Calu3 (cell line): Measurements from ENCODE around the gene EGFL7. TPM values are rescaled to one million over a fixed set of nuclear protein-coding genes. Genes with fewer than 3 reads are reported as not detected.

Experiments
- BruUV-seq: library from RNA; stranded (reverse); fragments of 400-500 nt; replicated peaks from 2 replicates; lab custom pipeline; 2021; lab: Mats Ljungman, UMichigan
- CTCF ChIA-PET: fragments of 300-600 bp; sonication (Branson Sonifier 250); formaldehyde crosslinking; loops from one replicate; lab custom pipeline; 2022; ENCODE audit warnings: antibody characterized with exemption; lab: Charles Lee
- DNase-seq: peaks from one replicate; pipeline ENCODE4 v3.0.0; 2022
- H3K27ac Mint-ChIP-seq: one replicate; pipeline ENCODE4 v1.8.0; 2022; ENCODE audit warnings: mixed read lengths; ENCODE audit not compliant: unreplicated experiment
- H3K27me3 Mint-ChIP-seq: one replicate; pipeline ENCODE4 v1.8.0; 2022; ENCODE audit warnings: mixed read lengths; ENCODE audit not compliant: unreplicated experiment
- H3K36me3 Mint-ChIP-seq: one replicate; pipeline ENCODE4 v1.8.0; 2022; ENCODE audit warnings: mild to moderate bottlenecking, moderate library complexity, mixed read lengths; ENCODE audit not compliant: insufficient read depth, unreplicated experiment
- H3K4me1 Mint-ChIP-seq: one replicate; pipeline ENCODE4 v1.8.0; 2022; ENCODE audit warnings: mild to moderate bottlenecking, low read depth, mixed read lengths; ENCODE audit not compliant: unreplicated experiment
- H3K4me3 Mint-ChIP-seq: one replicate; pipeline ENCODE4 v1.8.0; 2022; ENCODE audit warnings: mild to moderate bottlenecking, low read depth, moderate library complexity, mixed read lengths; ENCODE audit not compliant: unreplicated experiment
- H3K9me3 Mint-ChIP-seq: one replicate; pipeline ENCODE4 v1.8.0; 2022; ENCODE audit warnings: low read depth, mixed read lengths; ENCODE audit not compliant: unreplicated experiment
- intact Hi-C: fragments of 100-400 bp; cut with micrococcal nuclease; formaldehyde crosslinking; loops from one replicate; pipeline ENCODE4 v1.10.0; 2022; ENCODE audit not compliant: unreplicated experiment
- total RNA-seq: library from RNA; stranded (reverse); gene quantifications from 2 replicates; pipeline ENCODE4 v1.2.3, GENCODE V29; 2022
- TF ChIP-seq, protein P1 (sequence below): fragments of 200-600 bp; IDR thresholded peaks from one replicate; pipeline ENCODE4 v1.8.0; 2022; ENCODE audit warnings: antibody characterized with exemption; ENCODE audit not compliant: unreplicated experiment

Gene EGFL7
- total RNA-seq, 1 experiment from 2014 or later, result 1.3 TPM

DNA sequence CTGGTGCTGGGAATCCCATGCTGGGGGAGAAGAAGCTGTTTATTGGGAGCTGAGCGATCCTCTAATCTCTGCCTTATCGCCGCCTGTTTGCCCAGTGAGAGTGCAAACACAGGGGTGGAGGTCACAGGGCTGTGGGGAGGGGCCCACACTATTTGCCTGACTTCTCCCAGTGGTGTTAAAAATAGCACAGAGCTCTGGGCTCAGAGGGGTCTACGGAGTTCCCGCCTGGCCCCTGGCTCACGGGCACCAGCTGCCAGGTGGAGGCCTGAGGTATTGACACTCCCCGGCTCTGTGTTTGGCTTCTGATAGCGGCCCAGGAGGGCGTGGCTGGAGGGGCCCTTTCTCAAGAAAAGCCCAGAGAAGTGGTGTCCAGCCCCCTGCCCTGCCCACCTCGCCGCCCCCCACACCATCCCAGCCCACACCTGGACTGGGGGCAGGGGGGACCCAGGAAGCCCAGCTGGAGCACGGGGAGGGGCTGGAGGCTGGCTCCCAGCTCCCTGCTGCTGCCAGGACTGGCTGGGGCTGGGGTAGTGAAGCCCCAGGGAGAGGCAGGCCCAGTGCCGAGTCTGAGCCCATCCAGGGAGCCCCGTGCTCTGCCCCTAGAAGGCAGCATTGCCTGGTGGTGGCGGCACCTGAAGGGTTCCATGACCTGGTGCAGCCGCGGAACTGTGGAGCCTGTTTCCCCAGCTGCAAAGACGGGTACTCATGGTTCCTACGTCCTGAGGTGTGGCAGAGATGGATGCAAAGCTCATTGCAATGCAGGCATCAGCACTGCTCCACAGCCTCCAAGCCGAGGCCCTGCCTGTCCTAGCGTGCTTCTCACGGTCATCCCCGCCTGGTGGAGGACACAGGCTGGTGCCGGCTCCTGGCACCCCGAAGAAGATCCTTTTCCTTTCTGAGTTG is 35.7 kb upstream of the EGFL7 start:
- CTCF ChIA-PET, result interaction anchor here (0.7 to 1.5 kb wide), 3 partner anchors 79 to 143 kb away, joined by 3 to 4 read pairs (median 3); no protein-coding TSS in a partner anchor

DNA sequence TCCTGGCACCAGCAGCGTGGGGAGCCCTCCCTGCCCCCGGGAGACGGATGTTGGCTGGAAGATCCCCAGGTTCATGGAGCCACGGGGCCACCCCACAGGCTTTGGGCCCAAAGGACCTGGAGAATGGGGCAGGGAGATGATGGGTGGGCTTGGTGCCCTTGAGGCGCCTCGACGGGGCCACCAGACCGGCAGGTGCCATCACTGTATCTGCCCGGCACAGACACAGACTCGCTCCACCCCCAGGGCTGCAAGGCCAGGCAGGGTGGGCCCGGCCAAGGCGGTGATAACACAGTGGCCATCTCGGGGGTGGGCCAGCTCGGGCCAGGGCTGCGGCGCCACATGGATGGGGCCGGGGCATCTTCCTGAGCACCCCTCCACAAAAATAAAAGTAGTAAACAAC is 35.0 kb upstream of the EGFL7 start:
- H3K9me3 Mint-ChIP-seq, result no peaks in the 10 kb centered on the region
- H3K36me3 Mint-ChIP-seq, result no peaks in the 10 kb centered on the region
- no peaks in the 10 kb centered on the region for H3K4me1 Mint-ChIP-seq
- intact Hi-C loops, result no loop called here
- H3K27me3 Mint-ChIP-seq, result peaks cover 11% of the 10 kb centered on the region
- DNase-seq, result no peak
- TF ChIP-seq, protein P1, sequence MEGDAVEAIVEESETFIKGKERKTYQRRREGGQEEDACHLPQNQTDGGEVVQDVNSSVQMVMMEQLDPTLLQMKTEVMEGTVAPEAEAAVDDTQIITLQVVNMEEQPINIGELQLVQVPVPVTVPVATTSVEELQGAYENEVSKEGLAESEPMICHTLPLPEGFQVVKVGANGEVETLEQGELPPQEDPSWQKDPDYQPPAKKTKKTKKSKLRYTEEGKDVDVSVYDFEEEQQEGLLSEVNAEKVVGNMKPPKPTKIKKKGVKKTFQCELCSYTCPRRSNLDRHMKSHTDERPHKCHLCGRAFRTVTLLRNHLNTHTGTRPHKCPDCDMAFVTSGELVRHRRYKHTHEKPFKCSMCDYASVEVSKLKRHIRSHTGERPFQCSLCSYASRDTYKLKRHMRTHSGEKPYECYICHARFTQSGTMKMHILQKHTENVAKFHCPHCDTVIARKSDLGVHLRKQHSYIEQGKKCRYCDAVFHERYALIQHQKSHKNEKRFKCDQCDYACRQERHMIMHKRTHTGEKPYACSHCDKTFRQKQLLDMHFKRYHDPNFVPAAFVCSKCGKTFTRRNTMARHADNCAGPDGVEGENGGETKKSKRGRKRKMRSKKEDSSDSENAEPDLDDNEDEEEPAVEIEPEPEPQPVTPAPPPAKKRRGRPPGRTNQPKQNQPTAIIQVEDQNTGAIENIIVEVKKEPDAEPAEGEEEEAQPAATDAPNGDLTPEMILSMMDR, result no peak
- no peak overlapping the region for H3K27ac Mint-ChIP-seq
- BruUV-seq, result no TSS peak
- CTCF ChIA-PET, result interaction anchor here (1.5 kb wide), 1 partner anchor 143 kb away, joined by 4 read pairs; no protein-coding TSS in a partner anchor
- no peak overlapping the region for H3K4me3 Mint-ChIP-seq

More for the DNA sequence above, 35.7 kb upstream of the EGFL7 start:
- no TSS peak for BruUV-seq
- TF ChIP-seq, protein P1, result peak; percentile 20
- no peaks in the 10 kb centered on the region for H3K9me3 Mint-ChIP-seq
- H3K27me3 Mint-ChIP-seq, result peaks cover 13% of the 10 kb centered on the region
- H3K27ac Mint-ChIP-seq, result no peak overlapping the region
- no peaks in the 10 kb centered on the region for H3K4me1 Mint-ChIP-seq
- H3K36me3 Mint-ChIP-seq, result no peaks in the 10 kb centered on the region
- intact Hi-C loops, result no loop called here
- H3K4me3 Mint-ChIP-seq, result no peak overlapping the region
- DNase-seq, result no peak

DNA sequence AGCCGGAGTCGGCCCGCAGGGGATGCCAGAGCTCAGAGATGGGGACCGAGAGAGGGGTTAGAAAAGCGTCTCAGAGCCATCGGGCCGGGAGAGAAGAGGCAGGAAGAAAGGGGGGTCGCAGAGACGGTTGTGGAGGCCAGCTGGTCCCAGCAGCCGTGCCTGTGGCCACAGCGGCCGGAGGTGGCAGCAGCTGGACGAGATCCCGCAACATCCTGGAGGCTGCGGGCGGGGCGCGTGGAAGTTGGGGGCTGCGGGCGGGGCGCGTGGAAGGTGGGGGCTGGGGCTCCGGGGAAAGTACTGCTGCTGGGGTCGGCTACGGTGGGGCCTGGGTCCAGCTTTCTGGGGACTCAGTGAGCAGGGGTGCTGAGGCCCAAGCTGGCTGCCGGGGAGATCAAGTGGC is 34.4 kb upstream of the EGFL7 start:
- CTCF ChIA-PET, result no interaction called here
- DNase-seq, result no peak
- no peaks in the 10 kb centered on the region for H3K9me3 Mint-ChIP-seq
- no peak overlapping the region for H3K4me3 Mint-ChIP-seq
- no peak overlapping the region for H3K27ac Mint-ChIP-seq
- H3K36me3 Mint-ChIP-seq, result no peaks in the 10 kb centered on the region
- BruUV-seq, result no TSS peak
- no peaks in the 10 kb centered on the region for H3K4me1 Mint-ChIP-seq
- H3K27me3 Mint-ChIP-seq, result peaks cover 6% of the 10 kb centered on the region
- TF ChIP-seq, protein P1, result no peak
- intact Hi-C loops, result no loop called here

DNA sequence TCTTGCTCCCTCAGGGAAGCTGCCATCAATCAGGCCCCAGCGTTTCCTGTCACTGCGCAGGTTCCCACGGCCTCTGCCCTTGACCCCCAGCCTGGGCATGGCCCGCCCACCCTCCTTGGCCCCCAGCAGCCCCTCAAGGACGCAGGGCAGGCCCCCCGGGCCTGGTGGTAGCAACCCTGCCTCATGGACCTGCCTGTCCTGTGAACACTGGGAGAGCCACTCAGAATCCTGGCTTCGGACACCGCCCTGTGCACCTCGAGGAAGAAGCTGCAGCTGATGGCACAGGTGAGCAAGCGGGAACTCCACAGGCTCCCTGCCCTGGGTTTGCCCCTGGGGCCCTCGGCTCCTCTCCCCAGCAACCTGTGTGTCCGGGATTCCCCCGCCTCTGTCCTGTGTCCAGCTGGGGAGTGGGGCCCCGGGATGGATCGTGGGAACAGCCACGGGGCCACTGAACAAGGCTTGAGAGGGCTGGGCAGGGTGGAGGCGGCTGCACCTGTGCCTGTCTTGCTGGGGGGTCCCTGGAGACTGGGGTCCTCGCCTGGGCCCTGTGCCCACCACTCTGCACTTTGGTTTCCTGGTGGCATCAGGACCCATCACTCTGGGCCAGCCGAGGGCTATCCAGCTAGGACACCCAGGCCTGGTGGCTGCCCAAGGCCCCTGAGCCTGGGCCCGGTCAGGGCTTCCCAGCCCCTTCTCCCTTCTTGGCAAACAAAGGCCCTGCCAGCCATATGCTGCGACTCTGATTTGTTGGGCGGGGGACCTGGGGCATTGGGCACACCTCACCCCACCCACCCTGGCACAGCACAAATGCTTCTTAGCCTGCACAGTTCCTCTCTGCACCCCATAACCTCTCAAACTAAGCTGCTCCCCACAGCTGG is 33.5 kb upstream of the EGFL7 start:
- TF ChIP-seq, protein P1, result no peak
- CTCF ChIA-PET, result interaction anchor here (0.7 kb wide), 1 partner anchor 172 kb away, joined by 4 read pairs; no protein-coding TSS in a partner anchor
- Mint-ChIP-seq H3K36me3 (no peaks in the 10 kb centered on the region), H3K4me1 (no peaks in the 10 kb centered on the region), H3K9me3 (no peaks in the 10 kb centered on the region), H3K4me3 (no peak overlapping the region), H3K27ac (no peak overlapping the region), H3K27me3 (peaks cover 2% of the 10 kb centered on the region)
- DNase-seq, result no peak
- no TSS peak for BruUV-seq
- intact Hi-C loops, result no loop called here
